ENCODE data around the gene PRKAR1B. TPM values are rescaled to one million over a fixed set of nuclear protein-coding genes. Genes with fewer than 3 reads are reported as not detected.

The PRKAR1B gene
- total RNA-seq, 4 donors from 2014 or later = 7.3 to 15.6 (median 12.3) TPM

DNA sequence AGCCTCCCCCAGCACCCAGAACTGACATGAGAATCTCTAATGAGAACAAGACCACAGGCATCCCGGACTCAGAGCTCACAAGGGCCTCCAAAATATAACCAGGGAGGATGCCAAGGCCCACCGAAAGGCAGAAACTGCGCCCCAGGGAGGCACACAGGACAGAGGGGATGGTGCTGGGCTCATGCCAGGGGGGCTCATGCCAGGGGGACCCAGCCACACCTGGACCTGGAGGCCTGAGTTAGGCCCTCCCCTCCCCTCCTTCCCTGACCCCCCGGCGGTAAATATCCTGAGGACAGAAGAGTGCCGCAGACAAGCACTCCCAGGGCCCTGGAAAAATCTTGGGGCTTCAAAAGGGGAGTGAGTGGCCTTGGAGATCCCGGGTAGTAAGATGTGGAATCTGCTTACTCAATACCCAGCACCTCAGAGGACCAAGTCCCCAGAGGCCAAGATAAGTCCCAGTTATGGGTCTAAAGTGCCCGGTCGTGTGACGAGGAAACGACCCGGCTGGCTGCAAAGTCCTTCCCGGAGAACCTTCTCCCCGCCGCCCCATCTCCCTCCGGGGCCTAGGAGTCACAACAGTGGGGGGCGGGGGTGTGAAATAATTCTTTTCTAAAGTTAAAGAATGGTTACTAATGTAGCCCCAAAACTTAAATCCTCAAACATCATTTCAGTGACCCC, 219.3 kb downstream of the PRKAR1B start:
- intact Hi-C loops (cut with DNase I) = loop anchor here (10.0 kb wide), 1 partner anchor 113 kb away; no protein-coding TSS in a partner anchor
- Histone ChIP-seq H3K9me3 (no peaks in the 10 kb centered on the region), H3K27ac (no peak overlapping the region), H3K4me1 (peaks cover 3 to 4% of the 10 kb centered on the region in 2 donors), H3K4me3 (replicated peaks in 1 of 3) (no peak overlapping the region), H3K27me3 (no peaks in the 10 kb centered on the region), H3K36me3 (peaks cover 2 to 3% of the 10 kb centered on the region in 2 donors)
- no peak for DNase-seq
- 91% methylated on average over 12 to 17 of the region's 17 CpGs for WGBS, 2 donors
- TF ChIP-seq, protein P1, sequence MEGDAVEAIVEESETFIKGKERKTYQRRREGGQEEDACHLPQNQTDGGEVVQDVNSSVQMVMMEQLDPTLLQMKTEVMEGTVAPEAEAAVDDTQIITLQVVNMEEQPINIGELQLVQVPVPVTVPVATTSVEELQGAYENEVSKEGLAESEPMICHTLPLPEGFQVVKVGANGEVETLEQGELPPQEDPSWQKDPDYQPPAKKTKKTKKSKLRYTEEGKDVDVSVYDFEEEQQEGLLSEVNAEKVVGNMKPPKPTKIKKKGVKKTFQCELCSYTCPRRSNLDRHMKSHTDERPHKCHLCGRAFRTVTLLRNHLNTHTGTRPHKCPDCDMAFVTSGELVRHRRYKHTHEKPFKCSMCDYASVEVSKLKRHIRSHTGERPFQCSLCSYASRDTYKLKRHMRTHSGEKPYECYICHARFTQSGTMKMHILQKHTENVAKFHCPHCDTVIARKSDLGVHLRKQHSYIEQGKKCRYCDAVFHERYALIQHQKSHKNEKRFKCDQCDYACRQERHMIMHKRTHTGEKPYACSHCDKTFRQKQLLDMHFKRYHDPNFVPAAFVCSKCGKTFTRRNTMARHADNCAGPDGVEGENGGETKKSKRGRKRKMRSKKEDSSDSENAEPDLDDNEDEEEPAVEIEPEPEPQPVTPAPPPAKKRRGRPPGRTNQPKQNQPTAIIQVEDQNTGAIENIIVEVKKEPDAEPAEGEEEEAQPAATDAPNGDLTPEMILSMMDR (IDR thresholded peaks at IDR 0.05) = no peak
- TF ChIP-seq POLR2A (IDR thresholded peaks at IDR 0.05) = no peak

DNA sequence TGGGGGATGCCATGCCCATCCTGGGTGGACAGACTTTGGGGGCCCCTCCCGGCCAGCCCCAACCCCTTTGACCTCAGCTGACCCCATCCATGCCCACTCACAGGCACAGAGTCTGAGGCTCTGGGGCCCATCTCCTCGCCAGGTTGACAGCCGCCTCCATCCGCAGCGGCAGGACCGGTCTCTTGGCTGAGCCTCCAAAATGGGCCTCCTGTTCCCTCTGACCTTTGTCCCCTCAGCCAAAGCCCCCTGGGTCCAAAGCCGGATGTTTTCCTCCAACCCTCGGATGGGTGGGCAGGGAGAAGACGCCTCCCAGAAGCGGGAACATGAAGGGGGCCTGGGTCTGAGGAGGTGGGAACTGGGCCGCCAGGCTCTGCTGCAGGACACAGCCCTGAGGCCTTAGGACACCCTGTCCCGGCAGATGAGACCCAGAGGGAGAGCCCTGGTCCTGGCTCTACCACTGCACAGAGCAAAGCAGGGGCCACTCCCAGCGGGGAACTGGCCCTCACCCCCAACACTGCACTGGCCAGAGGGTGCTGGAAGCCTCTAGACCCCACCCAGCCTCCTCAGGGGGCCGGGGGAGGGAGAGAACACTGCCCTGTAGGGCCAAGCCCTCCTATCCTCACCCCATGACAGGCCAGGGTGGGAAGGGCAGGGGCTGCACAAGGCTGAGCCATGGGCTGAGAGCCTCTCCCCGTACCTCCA, 220.0 kb downstream of the PRKAR1B start:
- no peak for TF ChIP-seq POLR2A (IDR thresholded peaks at IDR 0.05)
- TF ChIP-seq, protein P1 (IDR thresholded peaks at IDR 0.05) = no peak
- Histone ChIP-seq H3K27me3 (no peaks in the 10 kb centered on the region), H3K36me3 (peaks cover 2 to 3% of the 10 kb centered on the region in 2 donors), H3K9me3 (no peaks in the 10 kb centered on the region), H3K4me3 (replicated peaks in 1 of 3) (no peak overlapping the region), H3K27ac (no peak overlapping the region), H3K4me1 (no peaks in the 10 kb centered on the region)
- DNase-seq = no peak
- intact Hi-C loops (cut with DNase I) = loop anchor here (10.0 kb wide), 1 partner anchor 112 kb away; no protein-coding TSS in a partner anchor
- 94 to 96% methylated on average over 12 to 14 of the region's 15 CpGs for WGBS, 2 donors

DNA sequence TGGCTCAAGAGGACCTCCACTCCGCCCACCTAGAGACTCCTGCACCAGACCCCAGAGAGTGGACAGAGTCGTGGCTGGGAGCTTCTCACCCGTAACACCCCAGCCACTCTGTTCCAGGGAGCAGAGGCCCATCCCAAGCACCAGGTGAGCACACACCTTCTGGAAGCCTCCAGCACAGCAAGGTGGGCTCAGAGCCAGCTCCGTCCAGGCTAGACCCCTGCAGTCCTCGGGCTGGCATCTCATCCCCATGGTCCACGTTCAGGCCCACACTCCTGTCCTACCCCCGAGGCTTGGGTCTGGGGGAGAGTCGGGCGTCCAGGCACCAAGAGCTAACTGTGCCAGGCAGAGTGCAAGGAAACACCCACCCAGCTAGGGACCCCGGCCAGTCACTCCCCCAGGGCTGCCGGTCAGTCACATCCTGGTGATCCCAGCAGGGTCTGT, 220.7 kb downstream of the PRKAR1B start:
- Histone ChIP-seq H3K27ac (no peak overlapping the region), H3K4me1 (no peaks in the 10 kb centered on the region), H3K4me3 (replicated peaks in 1 of 3) (no peak overlapping the region), H3K27me3 (no peaks in the 10 kb centered on the region), H3K9me3 (no peaks in the 10 kb centered on the region), H3K36me3 (peaks cover 2 to 3% of the 10 kb centered on the region in 2 donors)
- intact Hi-C loops (cut with DNase I) = loop anchor here (10.0 kb wide), 1 partner anchor 112 kb away; no protein-coding TSS in a partner anchor
- DNase-seq = no peak
- TF ChIP-seq POLR2A (IDR thresholded peaks at IDR 0.05) = no peak
- TF ChIP-seq, protein P1 (IDR thresholded peaks at IDR 0.05) = no peak
- WGBS, 2 donors = 93 to 95% methylated on average over 6 to 10 of the region's 11 CpGs

DNA sequence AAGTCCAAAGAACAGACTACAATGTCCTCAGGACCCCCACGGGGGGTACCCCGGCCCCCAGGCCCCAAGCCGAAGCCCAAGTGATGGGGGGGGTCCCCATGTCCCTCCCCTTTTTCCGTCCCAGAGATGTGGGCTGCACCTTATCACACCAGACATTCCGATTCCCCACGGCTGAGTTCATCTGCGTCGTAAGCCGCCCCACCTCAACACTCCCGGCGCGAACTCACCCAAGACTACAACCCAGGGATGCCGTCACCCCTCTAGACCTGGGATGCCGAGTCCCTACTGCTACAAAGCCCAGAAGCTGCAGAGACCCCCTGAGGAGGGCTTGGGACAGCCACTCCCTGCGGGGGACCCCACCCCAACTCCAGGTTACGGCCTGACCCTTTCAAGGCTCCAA, 221.9 kb downstream of the PRKAR1B start:
- H3K27ac ChIP-seq = no peak overlapping the region

More for the DNA sequence above, 221.9 kb downstream of the PRKAR1B start:
- DNase-seq = no peak
- intact Hi-C loops (cut with DNase I) = loop anchor here (10.0 kb wide), 1 partner anchor 110 kb away; no protein-coding TSS in a partner anchor
- H3K27me3 ChIP-seq = no peaks in the 10 kb centered on the region
- no peak overlapping the region for H3K4me3 ChIP-seq (replicated peaks in 1 of 3)
- TF ChIP-seq, protein P1 (IDR thresholded peaks at IDR 0.05) = no peak
- TF ChIP-seq POLR2A (IDR thresholded peaks at IDR 0.05) = no peak
- H3K4me1 ChIP-seq = no peaks in the 10 kb centered on the region
- H3K9me3 ChIP-seq = no peaks in the 10 kb centered on the region
- H3K36me3 ChIP-seq = peaks cover 2 to 7% of the 10 kb centered on the region in 2 donors
- WGBS, 2 donors = 94 to 100% methylated on average over 12 to 16 of the region's 16 CpGs

Data from thyroid gland (tissue), 4 donors.